Prostate gland (tissue), 2 donors: ENCODE results near the gene RUFY2.

Source experiments
- CTCF ChIP-seq, 4 experiments: fragments of 200-600 bp in 2 of 4; fragments of 450-650 bp in 2 of 4; sonication (generic) in 2 of 4; IDR thresholded peaks; 1 replicate in 3 of 4; 2 replicates in 1 of 4; pipeline ENCODE4 v1.5.1; 2016 to 2019; ENCODE audit warnings: antibody characterized with exemption in 4 of 4, mild to moderate bottlenecking in 2 of 4, moderate library complexity in 2 of 4
- POLR2AphosphoS5 ChIP-seq: sonication (generic); formaldehyde crosslinking; IDR thresholded peaks from one replicate; pipeline ENCODE4 v1.6.1; 2017; ENCODE audit warnings: antibody characterized with exemption

GRCh38 chr10:68345621-68346020, 61.5 kb downstream of the RUFY2 start:
- TF ChIP-seq CTCF (IDR thresholded peaks at IDR 0.05): no peak
- TF ChIP-seq POLR2AphosphoS5: no peak
